Heart right ventricle (tissue), 16 donors: ENCODE data around the gene RAB36. TPM values are rescaled to one million over a fixed set of nuclear protein-coding genes. Genes with fewer than 3 reads are reported as not detected.

ENCODE experiments used
- ATAC-seq, 8 donors: fragments of 200-7000 bp; cut with Tn5 transposase; one replicate each; pipeline ENCODE4 v1.9.1; 2020; ENCODE audit warnings: mild to moderate bottlenecking in 8 of 8, moderate library complexity in 8 of 8, moderate number of reproducible peaks in 1 of 8
- DNase-seq, 2 donors: peaks; one replicate each; pipeline ENCODE4 v3.0.0-alpha.2; 2020
- H3K27ac ChIP-seq, 10 donors: fragments of 200-600 bp; sonication (generic) in 2 of 10; one replicate each; pipeline versions ENCODE4 v1.5.0 to v1.8.0; 2020 to 2022; ENCODE audit warnings: mild to moderate bottlenecking in 3 of 10
- H3K27me3 ChIP-seq, 7 donors: fragments of 200-600 bp; one replicate each; pipeline ENCODE4 v1.8.0; 2021 to 2022; ENCODE audit warnings: mild to moderate bottlenecking in 2 of 7
- H3K36me3 ChIP-seq, 9 donors: fragments of 200-600 bp; sonication (generic) in 1 of 9; one replicate each; pipeline versions ENCODE4 v1.5.0 to v1.8.0; 2020 to 2022; ENCODE audit warnings: mild to moderate bottlenecking in 2 of 9
- H3K4me1 ChIP-seq, 9 donors: fragments of 200-600 bp; sonication (generic) in 1 of 9; one replicate each; pipeline versions ENCODE4 v1.5.0 to v1.8.0; 2020 to 2022; ENCODE audit warnings: mild to moderate bottlenecking in 4 of 9
- H3K4me3 ChIP-seq, 10 donors: fragments of 200-600 bp; sonication (generic) in 2 of 10; one replicate each; pipeline versions ENCODE4 v1.5.0 to v1.8.0; 2020 to 2022; ENCODE audit warnings: mild to moderate bottlenecking in 7 of 10, moderate library complexity in 2 of 10
- H3K9me3 ChIP-seq, 11 donors: fragments of 200-600 bp in 10 of 11; sonication (generic) in 2 of 11; one replicate each; pipeline versions ENCODE4 v1.5.0 to v1.8.0; 2013 to 2022; ENCODE audit warnings: mild to moderate bottlenecking in 2 of 11, control low read depth in 1 of 11, moderate library complexity in 1 of 11
- WGBS, 2 donors: extraction: QIAGEN DNeasy Blood & Tissue Kit; methylation state at CpG; one replicate each; pipeline ENCODE4 v1.1.7; 2013; ENCODE audit warnings: inconsistent platforms in 1 of 2; 5-methylcytosine and 5-hydroxymethylcytosine counted together
- intact Hi-C, 10 donors: fragments of 100-400 bp; cut with DNase I; formaldehyde crosslinking; loops; one replicate each; pipeline versions ENCODE4 v1.11.1 to v1.14.2; 2022
- polyA plus RNA-seq, 2 donors: library from polyadenylated mRNA; stranded (reverse); fragments of 200-250 nt; gene quantifications; one replicate each; pipeline ENCODE4 v1.2.3, GENCODE V29; 2013
- total RNA-seq, 10 donors: library from RNA; stranded (reverse); fragmentation: NEBNext Ultra II Directional in 3 of 10; extraction: Animal tissue kit (Norgen Biotek cat#: 25700) in 3 of 10; gene quantifications; one replicate each; pipeline versions ENCODE4 v1.2.1 to v1.2.4, GENCODE V29; 2021 to 2023
- TF ChIP-seq, protein P1 (sequence below), 9 donors: fragments of 200-600 bp; sonication (generic) in 2 of 9; IDR thresholded peaks; one replicate each; pipeline versions ENCODE4 v1.5.0 to v1.8.0; 2021 to 2022; ENCODE audit warnings: antibody characterized with exemption in 9 of 9, mild to moderate bottlenecking in 5 of 9, moderate library complexity in 1 of 9
- donor health status: Arrhythmogenic right ventricular cardiomyopathy.
- donor health status: ischemic (EF 13 %, LVEDD 7.1; RV severe dilation, severe dysfunction).
- donor health status: healthy with polysubstance abuse.
- donor health status: DM: no; HTN: yes; CAD: no.
- donor health status: DM: no; HTN: no; CAD: no.
- donor health status: ischemic (EF 25% LVEDD 6.9; RV normal size, moderate dysfunction).
- donor health status: ischemic (EF 25% LVEDD 5.7; RV mildly dilated, moderate dysfunction).
- donor health status: healthy.
- donor health status: DM: yes; HTN: yes; CAD: no.
- donor health status: Ischemic cardiomyopathy.
- donor health status: ischemic (EF 35%, LVEDD 5.7; RV mildly dilated, moderate dysfunction).
- donor health status: nonischemic (EF 11% LVEDD 7.7; RV severe dilation, severe dysfunction).
- donor health status: DM: yes; HTN: yes; CAD: no.
- donor health status: PGD.
- donor health status: ischemic (EF 29% LVEDD 5.4; RV normal size, mild dysfunction).
- donor health status: nonischemic (EF 23%, LVEDD 6.1; RV moderate dilation, normal function).

The RAB36 gene
- total and polyA plus RNA-seq, 12 donors, result 0.15 to 1.00 (median 0.43) TPM

DNA sequence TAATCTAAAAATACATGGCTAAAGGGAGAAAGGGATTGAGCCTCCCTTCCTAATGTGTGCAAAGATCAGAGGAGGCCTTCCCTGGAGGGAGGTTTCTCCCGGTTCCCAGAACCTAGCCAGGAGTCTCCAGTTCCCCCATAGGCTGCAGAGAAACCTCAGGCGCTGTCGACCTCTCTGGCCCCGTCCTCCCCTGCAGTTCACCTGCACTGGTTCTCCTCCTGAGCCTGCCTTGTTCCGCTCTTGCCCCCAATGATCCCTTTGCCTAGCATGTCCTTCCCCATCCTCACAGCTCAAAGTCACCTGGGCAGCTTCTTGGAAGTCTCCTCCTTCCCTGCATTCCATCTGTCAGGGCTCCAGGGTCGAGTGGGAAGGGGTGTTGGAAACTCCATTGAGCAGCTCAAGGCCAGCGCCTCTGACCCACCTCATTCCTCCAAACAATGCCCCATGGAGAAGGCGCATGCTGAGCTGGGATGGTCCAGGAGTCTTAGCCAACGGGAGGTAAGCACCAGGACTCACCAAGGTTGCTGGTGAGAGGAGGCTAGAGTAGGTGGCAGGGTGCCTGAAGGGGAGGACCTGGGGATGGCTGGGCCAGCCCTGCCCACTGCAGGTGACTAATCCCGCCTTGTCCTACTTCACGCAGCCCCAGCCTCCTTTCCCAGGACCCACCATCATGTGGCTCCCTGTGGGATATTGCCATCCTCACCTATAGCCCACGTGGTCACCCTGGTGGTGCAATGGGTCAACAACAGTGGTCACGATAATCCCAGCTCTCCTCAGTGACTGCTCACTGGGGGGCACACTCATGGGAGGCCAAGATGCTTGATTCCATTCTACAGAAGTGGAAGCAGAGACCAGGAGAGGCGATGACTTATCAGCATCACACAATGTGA lies 18.9 kb upstream of the RAB36 start:
- no peak overlapping the region for H3K4me3 ChIP-seq
- ATAC-seq (no peak), DNase-seq (no peak)
- no peaks in the 10 kb centered on the region for H3K9me3 ChIP-seq
- intact Hi-C loops, result loop anchor here in 4 of 10 donors (10.0 kb wide), 4 partner anchors 272 to 782 kb away; no protein-coding TSS in a partner anchor
- H3K27ac ChIP-seq, result no peak overlapping the region
- peaks cover 0 to 3% (median 0%) of the 10 kb centered on the region in 7 donors for H3K27me3 ChIP-seq
- 87 to 89% methylated on average over 14 of the region's 14 CpGs for WGBS, 2 donors
- peaks cover 0 to 11% (median 7%) of the 10 kb centered on the region in 9 donors for H3K4me1 ChIP-seq
- TF ChIP-seq, protein P1, sequence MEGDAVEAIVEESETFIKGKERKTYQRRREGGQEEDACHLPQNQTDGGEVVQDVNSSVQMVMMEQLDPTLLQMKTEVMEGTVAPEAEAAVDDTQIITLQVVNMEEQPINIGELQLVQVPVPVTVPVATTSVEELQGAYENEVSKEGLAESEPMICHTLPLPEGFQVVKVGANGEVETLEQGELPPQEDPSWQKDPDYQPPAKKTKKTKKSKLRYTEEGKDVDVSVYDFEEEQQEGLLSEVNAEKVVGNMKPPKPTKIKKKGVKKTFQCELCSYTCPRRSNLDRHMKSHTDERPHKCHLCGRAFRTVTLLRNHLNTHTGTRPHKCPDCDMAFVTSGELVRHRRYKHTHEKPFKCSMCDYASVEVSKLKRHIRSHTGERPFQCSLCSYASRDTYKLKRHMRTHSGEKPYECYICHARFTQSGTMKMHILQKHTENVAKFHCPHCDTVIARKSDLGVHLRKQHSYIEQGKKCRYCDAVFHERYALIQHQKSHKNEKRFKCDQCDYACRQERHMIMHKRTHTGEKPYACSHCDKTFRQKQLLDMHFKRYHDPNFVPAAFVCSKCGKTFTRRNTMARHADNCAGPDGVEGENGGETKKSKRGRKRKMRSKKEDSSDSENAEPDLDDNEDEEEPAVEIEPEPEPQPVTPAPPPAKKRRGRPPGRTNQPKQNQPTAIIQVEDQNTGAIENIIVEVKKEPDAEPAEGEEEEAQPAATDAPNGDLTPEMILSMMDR (IDR thresholded peaks at IDR 0.05), result no peak
- H3K36me3 ChIP-seq, result peaks cover 0 to 8% (median 0%) of the 10 kb centered on the region in 9 donors

DNA sequence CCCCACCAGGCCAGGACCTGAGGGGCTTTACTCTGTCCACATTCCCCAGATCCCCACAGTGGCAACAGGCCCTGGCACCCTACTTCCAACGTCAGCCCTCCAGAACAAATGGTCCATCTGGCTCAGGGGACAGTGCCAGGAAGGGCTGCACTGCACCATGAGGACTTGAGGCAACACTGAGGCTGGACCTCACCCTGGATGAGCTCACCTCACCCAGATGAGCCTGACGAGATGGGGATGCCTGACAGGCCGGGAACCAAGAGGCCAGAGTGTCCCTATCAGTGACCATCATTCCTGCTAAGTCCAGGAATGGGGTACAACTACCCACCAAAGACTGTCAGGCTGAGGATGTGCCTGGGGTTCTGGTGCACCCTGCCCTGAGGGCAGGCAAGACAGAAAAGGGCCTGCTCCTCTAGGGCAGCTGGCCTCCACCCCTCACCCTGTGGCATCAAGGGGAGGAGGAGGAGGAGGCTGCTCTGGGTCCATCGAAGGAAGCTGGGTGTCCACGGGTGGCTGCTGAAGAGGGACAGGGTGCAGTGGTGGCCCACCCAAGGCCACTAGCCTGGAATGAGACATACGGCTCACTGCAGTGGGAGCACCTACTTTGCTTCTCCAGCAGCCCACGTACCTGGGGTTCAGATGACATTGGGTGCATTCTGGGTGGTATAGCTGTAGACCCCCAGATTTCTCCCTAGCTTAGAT lies 18.1 kb upstream of the RAB36 start:
- TF ChIP-seq, protein P1 (IDR thresholded peaks at IDR 0.05), result no peak
- peak in 1 of 8 donors; percentile 19 for ATAC-seq
- intact Hi-C loops, result loop anchor here in 4 of 10 donors (10.0 kb wide), 4 partner anchors 272 to 782 kb away; no protein-coding TSS in a partner anchor
- Histone ChIP-seq H3K36me3 (peaks cover 0 to 8% (median 0%) of the 10 kb centered on the region in 9 donors), H3K27me3 (peaks cover 0 to 6% (median 0%) of the 10 kb centered on the region in 7 donors), H3K27ac (no peak overlapping the region), H3K9me3 (no peaks in the 10 kb centered on the region), H3K4me3 (no peak overlapping the region), H3K4me1 (peaks cover 0 to 11% (median 7%) of the 10 kb centered on the region in 9 donors)
- DNase-seq, result no peak
- WGBS, 2 donors, result 95% methylated on average over 7 of the region's 7 CpGs

GRCh38 chr22:23127788-23128187 lies 17.5 kb upstream of the RAB36 start:
- Histone ChIP-seq H3K9me3 (no peaks in the 10 kb centered on the region), H3K27me3 (peaks cover 0 to 6% (median 0%) of the 10 kb centered on the region in 7 donors), H3K4me3 (no peak overlapping the region), H3K4me1 (peaks cover 0 to 11% (median 7%) of the 10 kb centered on the region in 9 donors), H3K27ac (no peak overlapping the region), H3K36me3 (peaks cover 0 to 8% (median 0%) of the 10 kb centered on the region in 9 donors)
- DNase-seq (no peak), ATAC-seq (no peak)
- TF ChIP-seq, protein P1 (IDR thresholded peaks at IDR 0.05), result no peak
- WGBS, 2 donors, result 73 to 85% methylated on average over 9 of the region's 9 CpGs
- intact Hi-C loops, result loop anchor here (1.0 to 10.0 kb wide), 8 partner anchors 167 to 783 kb away; no protein-coding TSS in a partner anchor
